ENCODE data around the gene CNOT10.

CNOT10 gene

GRCh38 chr3:32705232-32705631 lies 20.2 kb downstream of the CNOT10 start:
- H3K4me2 ChIP-seq (ENCODE audit: low read length): no peak overlapping the region
- no peak for TF ChIP-seq EZH2 (IDR thresholded peaks at IDR 0.05; ENCODE audit: borderline replicate concordance, low read length)
- TF ChIP-seq, protein P1, sequence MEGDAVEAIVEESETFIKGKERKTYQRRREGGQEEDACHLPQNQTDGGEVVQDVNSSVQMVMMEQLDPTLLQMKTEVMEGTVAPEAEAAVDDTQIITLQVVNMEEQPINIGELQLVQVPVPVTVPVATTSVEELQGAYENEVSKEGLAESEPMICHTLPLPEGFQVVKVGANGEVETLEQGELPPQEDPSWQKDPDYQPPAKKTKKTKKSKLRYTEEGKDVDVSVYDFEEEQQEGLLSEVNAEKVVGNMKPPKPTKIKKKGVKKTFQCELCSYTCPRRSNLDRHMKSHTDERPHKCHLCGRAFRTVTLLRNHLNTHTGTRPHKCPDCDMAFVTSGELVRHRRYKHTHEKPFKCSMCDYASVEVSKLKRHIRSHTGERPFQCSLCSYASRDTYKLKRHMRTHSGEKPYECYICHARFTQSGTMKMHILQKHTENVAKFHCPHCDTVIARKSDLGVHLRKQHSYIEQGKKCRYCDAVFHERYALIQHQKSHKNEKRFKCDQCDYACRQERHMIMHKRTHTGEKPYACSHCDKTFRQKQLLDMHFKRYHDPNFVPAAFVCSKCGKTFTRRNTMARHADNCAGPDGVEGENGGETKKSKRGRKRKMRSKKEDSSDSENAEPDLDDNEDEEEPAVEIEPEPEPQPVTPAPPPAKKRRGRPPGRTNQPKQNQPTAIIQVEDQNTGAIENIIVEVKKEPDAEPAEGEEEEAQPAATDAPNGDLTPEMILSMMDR (IDR thresholded peaks at IDR 0.05; ENCODE audit: low read length): no peak
- peaks cover 19% of the 10 kb centered on the region for H3K79me2 ChIP-seq (ENCODE audit: insufficient read depth, low read length)
- no peak overlapping the region for H3K27ac ChIP-seq (ENCODE audit: low read depth, low read length, poor library complexity, severe bottlenecking)
- no peaks in the 10 kb centered on the region for H3K27me3 ChIP-seq (ENCODE audit: insufficient read depth, low read length)
- H3K4me1 ChIP-seq (ENCODE audit: insufficient read depth, low read length, severe bottlenecking): peaks cover 15% of the 10 kb centered on the region
- H3F3A ChIP-seq (ENCODE audit: insufficient read depth, low read length): no peaks in the 10 kb centered on the region
- peaks cover 39% of the 10 kb centered on the region for H3K36me3 ChIP-seq (ENCODE audit: insufficient read depth, low read length)
- no peaks in the 10 kb centered on the region for H4K20me1 ChIP-seq (ENCODE audit: insufficient read depth, low read length)
- no peak overlapping the region for H2AFZ ChIP-seq (ENCODE audit: low read length)
- no peak overlapping the region for H3K9ac ChIP-seq (ENCODE audit: low read length)
- H3K4me3 ChIP-seq (ENCODE audit: low read depth, low read length, poor library complexity, severe bottlenecking): no peak overlapping the region
- no peaks in the 10 kb centered on the region for H3K9me2 ChIP-seq (ENCODE audit: low read depth, low read length)
- H3K9me3 ChIP-seq (ENCODE audit: low read length): no peaks in the 10 kb centered on the region

GRCh38 chr3:32706348-32707025 lies 21.5 kb downstream of the CNOT10 start:
- H3F3A ChIP-seq (ENCODE audit: insufficient read depth, low read length): no peaks in the 10 kb centered on the region
- H2AFZ ChIP-seq (ENCODE audit: low read length): no peak overlapping the region
- no peaks in the 10 kb centered on the region for H3K9me2 ChIP-seq (ENCODE audit: low read depth, low read length)
- no peak for TF ChIP-seq EZH2 (IDR thresholded peaks at IDR 0.05; ENCODE audit: borderline replicate concordance, low read length)
- TF ChIP-seq, protein P1 (IDR thresholded peaks at IDR 0.05; ENCODE audit: low read length): no peak
- H4K20me1 ChIP-seq (ENCODE audit: insufficient read depth, low read length): no peaks in the 10 kb centered on the region
- no peak overlapping the region for H3K4me2 ChIP-seq (ENCODE audit: low read length)
- no peak overlapping the region for H3K27ac ChIP-seq (ENCODE audit: low read depth, low read length, poor library complexity, severe bottlenecking)
- H3K4me1 ChIP-seq (ENCODE audit: insufficient read depth, low read length, severe bottlenecking): peaks cover 7% of the 10 kb centered on the region
- H3K27me3 ChIP-seq (ENCODE audit: insufficient read depth, low read length): no peaks in the 10 kb centered on the region
- no peak overlapping the region for H3K4me3 ChIP-seq (ENCODE audit: low read depth, low read length, poor library complexity, severe bottlenecking)
- H3K79me2 ChIP-seq (ENCODE audit: insufficient read depth, low read length): peaks cover 7% of the 10 kb centered on the region
- H3K9ac ChIP-seq (ENCODE audit: low read length): no peak overlapping the region
- no peaks in the 10 kb centered on the region for H3K9me3 ChIP-seq (ENCODE audit: low read length)
- peaks cover 45% of the 10 kb centered on the region; the same call in 1 of the 2 replicates for H3K36me3 ChIP-seq (ENCODE audit: insufficient read depth, low read length)

GRCh38 chr3:32707026-32707370 lies 22.0 kb downstream of the CNOT10 start:
- no peak overlapping the region for H3K9ac ChIP-seq (ENCODE audit: low read length)
- TF ChIP-seq, protein P1 (IDR thresholded peaks at IDR 0.05; ENCODE audit: low read length): no peak
- no peak for TF ChIP-seq EZH2 (IDR thresholded peaks at IDR 0.05; ENCODE audit: borderline replicate concordance, low read length)
- H3K79me2 ChIP-seq (ENCODE audit: insufficient read depth, low read length): peaks cover 7% of the 10 kb centered on the region
- no peak overlapping the region for H3K4me2 ChIP-seq (ENCODE audit: low read length)
- H3K4me1 ChIP-seq (ENCODE audit: insufficient read depth, low read length, severe bottlenecking): peaks cover 7% of the 10 kb centered on the region
- H2AFZ ChIP-seq (ENCODE audit: low read length): no peak overlapping the region
- no peak overlapping the region for H3K4me3 ChIP-seq (ENCODE audit: low read depth, low read length, poor library complexity, severe bottlenecking)
- no peaks in the 10 kb centered on the region for H3F3A ChIP-seq (ENCODE audit: insufficient read depth, low read length)
- H4K20me1 ChIP-seq (ENCODE audit: insufficient read depth, low read length): no peaks in the 10 kb centered on the region
- H3K36me3 ChIP-seq (ENCODE audit: insufficient read depth, low read length): peaks cover 50% of the 10 kb centered on the region
- no peak overlapping the region for H3K27ac ChIP-seq (ENCODE audit: low read depth, low read length, poor library complexity, severe bottlenecking)
- no peaks in the 10 kb centered on the region for H3K27me3 ChIP-seq (ENCODE audit: insufficient read depth, low read length)
- H3K9me3 ChIP-seq (ENCODE audit: low read length): no peaks in the 10 kb centered on the region
- H3K9me2 ChIP-seq (ENCODE audit: low read depth, low read length): no peaks in the 10 kb centered on the region

Measured in OCI-LY1 (cell line).